ENCODE measurements around the gene FAM174B. TPM values are rescaled to one million over a fixed set of nuclear protein-coding genes. Genes with fewer than 3 reads are reported as not detected.

Gene FAM174B
- total and polyA plus RNA-seq, 7 donors, result 7.6 to 22.1 (median 11.0) TPM

- Histone ChIP-seq H3K27ac (no peak overlapping the region), H3K36me3 (ENCODE audit: insufficient read depth in 1 of 2, low read depth in 1 of 2) (no peaks in the 10 kb centered on the region), H3K27me3 (ENCODE audit: insufficient read depth in 3 of 3, low read length in 2 of 3) (no peaks in the 10 kb centered on the region), H3K4me1 (no peaks in the 10 kb centered on the region), H3K4me3 (no peak overlapping the region), H3K9me3 (no peaks in the 10 kb centered on the region)
- TF ChIP-seq CTCF (IDR thresholded peaks at IDR 0.05), result no peak
- DNase-seq (no peak), ATAC-seq (no peak)
- 82 to 91% (median 90%) methylated on average over 12 of the region's 12 CpGs for WGBS, 3 donors
- intact Hi-C loops (cut with DNase I), result no loop called here
Measured at GRCh38 chr15:92578096-92578835, 77.3 kb downstream of the FAM174B start.

DNA sequence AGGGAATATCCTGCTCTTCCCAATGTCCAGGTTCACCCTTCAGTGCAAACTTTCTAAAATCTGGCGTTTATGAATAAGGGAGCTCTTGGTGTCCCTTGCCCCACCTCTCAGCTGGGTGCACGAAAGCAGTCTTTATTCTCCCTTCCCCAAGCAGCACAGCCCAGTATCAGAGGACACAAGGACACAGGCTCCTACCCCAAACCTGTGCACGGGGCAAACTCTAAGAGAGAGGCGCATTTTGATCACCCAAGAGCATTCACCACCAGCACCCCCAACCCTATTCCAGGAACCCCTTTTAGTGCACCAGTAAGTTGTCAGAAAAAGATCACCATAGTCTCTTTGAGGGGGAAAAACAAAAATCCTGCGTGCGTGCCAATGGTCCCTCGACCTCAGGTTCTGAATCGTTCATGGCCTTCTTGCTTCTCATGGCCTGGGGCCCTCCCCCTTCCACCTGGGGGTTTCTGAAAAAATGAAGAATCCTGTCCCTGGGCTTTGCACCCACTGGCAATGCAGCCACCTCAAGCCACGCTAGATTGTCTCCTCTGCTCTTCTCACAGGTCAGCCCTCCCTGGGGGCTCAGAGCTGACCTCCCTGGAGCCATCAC is 78.9 kb downstream of the FAM174B start:
- H3K4me1 ChIP-seq, result no peaks in the 10 kb centered on the region
- TF ChIP-seq CTCF (IDR thresholded peaks at IDR 0.05), result no peak
- no peaks in the 10 kb centered on the region for H3K9me3 ChIP-seq
- no peaks in the 10 kb centered on the region for H3K36me3 ChIP-seq (ENCODE audit: insufficient read depth in 1 of 2, low read depth in 1 of 2)
- no peak overlapping the region for H3K27ac ChIP-seq
- DNase-seq (no peak), ATAC-seq (no peak)
- H3K27me3 ChIP-seq (ENCODE audit: insufficient read depth in 3 of 3, low read length in 2 of 3), result no peaks in the 10 kb centered on the region
- intact Hi-C loops (cut with DNase I), result no loop called here
- H3K4me3 ChIP-seq, result no peak overlapping the region
- WGBS, 3 donors, result 92 to 97% (median 97%) methylated on average over 9 of the region's 9 CpGs

- Histone ChIP-seq H3K27ac (no peak overlapping the region), H3K27me3 (ENCODE audit: insufficient read depth in 3 of 3, low read length in 2 of 3) (no peaks in the 10 kb centered on the region), H3K4me3 (no peak overlapping the region), H3K36me3 (ENCODE audit: insufficient read depth in 1 of 2, low read depth in 1 of 2) (no peaks in the 10 kb centered on the region), H3K4me1 (no peaks in the 10 kb centered on the region), H3K9me3 (no peaks in the 10 kb centered on the region)
- no peak for TF ChIP-seq CTCF (IDR thresholded peaks at IDR 0.05)
- DNase-seq (no peak), ATAC-seq (no peak)
- intact Hi-C loops (cut with DNase I), result no loop called here
- 40 to 64% (median 59%) methylated on average over 1 of the region's 1 CpG for WGBS, 3 donors
Measured at GRCh38 chr15:92574566-92574965, 81.0 kb downstream of the FAM174B start.

GRCh38 chr15:92574161-92574560 is 81.4 kb downstream of the FAM174B start:
- H3K9me3 ChIP-seq, result no peaks in the 10 kb centered on the region
- 44 to 59% (median 45%) methylated on average over 1 of the region's 1 CpG for WGBS, 3 donors
- H3K27me3 ChIP-seq (ENCODE audit: insufficient read depth in 3 of 3, low read length in 2 of 3), result no peaks in the 10 kb centered on the region
- no peaks in the 10 kb centered on the region for H3K4me1 ChIP-seq
- DNase-seq (no peak), ATAC-seq (no peak)
- TF ChIP-seq CTCF (IDR thresholded peaks at IDR 0.05), result no peak
- H3K36me3 ChIP-seq (ENCODE audit: insufficient read depth in 1 of 2, low read depth in 1 of 2), result no peaks in the 10 kb centered on the region
- no peak overlapping the region for H3K4me3 ChIP-seq
- intact Hi-C loops (cut with DNase I), result no loop called here
- H3K27ac ChIP-seq, result no peak overlapping the region
